Endodermal cell (in vitro differentiated cells): ENCODE measurements around the gene APOBEC3C. TPM values are rescaled to one million over a fixed set of nuclear protein-coding genes. Genes with fewer than 3 reads are reported as not detected.
A peak's percentile ranks its signal among the peaks of the same experiment; 100 is the strongest.
"Not testable (repeated sequence)": the region's sequence is repeated elsewhere in the genome, so short reads cannot be mapped to it uniquely, and the experiment has no call there.

ENCODE experiments used
- DNase-seq: peaks from one replicate; pipeline ENCODE4 v3.0.0-alpha.2; 2017
- H3K27ac ChIP-seq: 2 replicates; pipeline ENCODE4 v1.5.1; 2013; ENCODE audit warnings: mild to moderate bottlenecking, low read depth, low read length, moderate library complexity
- H3K27me3 ChIP-seq: 2 replicates; pipeline ENCODE4 v1.6.1; 2013; ENCODE audit warnings: mild to moderate bottlenecking, low read length, moderate library complexity; ENCODE audit not compliant: insufficient read depth, control insufficient read depth, poor library complexity, severe bottlenecking
- H3K36me3 ChIP-seq: 2 replicates; pipeline ENCODE4 v1.7.0; 2013; ENCODE audit warnings: mild to moderate bottlenecking, low read length, moderate library complexity; ENCODE audit not compliant: control insufficient read depth, insufficient read depth
- H3K4me1 ChIP-seq: one replicate; pipeline ENCODE4 v1.7.0; 2013; ENCODE audit warnings: low read length; ENCODE audit not compliant: control insufficient read depth, insufficient read depth
- H3K4me3 ChIP-seq: 2 replicates; pipeline ENCODE4 v1.5.1; 2013; ENCODE audit warnings: mild to moderate bottlenecking, low read length, moderate library complexity
- H3K9ac ChIP-seq: 2 replicates; pipeline ENCODE4 v1.6.1; 2013; ENCODE audit warnings: mild to moderate bottlenecking, low read length, moderate library complexity; ENCODE audit not compliant: poor library complexity, severe bottlenecking; ENCODE audit errors: extremely low read depth
- H3K9me3 ChIP-seq: 2 replicates; pipeline ENCODE4 v1.6.1; 2013; ENCODE audit warnings: mild to moderate bottlenecking, low read length, moderate library complexity; ENCODE audit not compliant: control insufficient read depth
- H3K27ac Mint-ChIP-seq: 2 replicates; pipeline ENCODE4 v1.8.0; 2020; ENCODE audit warnings: mixed read lengths
- H3K27me3 Mint-ChIP-seq: 2 replicates; pipeline ENCODE4 v1.8.0; 2021; ENCODE audit warnings: mild to moderate bottlenecking, mixed read lengths; ENCODE audit not compliant: insufficient read depth
- H3K36me3 Mint-ChIP-seq: 2 replicates; pipeline ENCODE4 v1.8.0; 2020; ENCODE audit warnings: low read depth, mixed read lengths
- H3K4me1 Mint-ChIP-seq: 2 replicates; pipeline ENCODE4 v1.8.0; 2020; ENCODE audit warnings: mixed read lengths
- H3K4me3 Mint-ChIP-seq: 2 replicates; pipeline ENCODE4 v1.8.0; 2020; ENCODE audit warnings: mild to moderate bottlenecking, moderate library complexity, mixed read lengths
- H3K9me3 Mint-ChIP-seq: 2 replicates; pipeline ENCODE4 v1.8.0; 2020; ENCODE audit warnings: mild to moderate bottlenecking, mixed read lengths
- CTCF ChIP-seq: fragments of 200-600 bp; sonication (generic); conservative IDR thresholded peaks from 2 replicates; pipeline ENCODE4 v1.5.0; 2021; ENCODE audit warnings: antibody characterized with exemption, mild to moderate bottlenecking
- WGBS, 2 experiments: methylation state at CpG; one replicate each; pipeline versions ENCODE4 v1.1.5 to v1.1.7; 2013; ENCODE audit warnings: missing lambda C conversion rate in 2 of 2, mixed read lengths in 1 of 2; ENCODE audit not compliant: insufficient coverage in 1 of 2, insufficient read length in 1 of 2; 5-methylcytosine and 5-hydroxymethylcytosine counted together
- total RNA-seq, 2 donors: library from RNA; stranded (reverse); fragmentation: NEBNext Ultra II Directional in 1 of 2; extraction: Animal tissue kit (Norgen Biotek cat#: 25700) in 1 of 2; gene quantifications; 2 replicates in 1 of 2; 3 replicates in 1 of 2; pipeline ENCODE4 v1.2.1, GENCODE V29; 2021

Gene APOBEC3C
- total RNA-seq, 2 donors from 2014 or later = 26.1 to 27.4 TPM

DNA sequence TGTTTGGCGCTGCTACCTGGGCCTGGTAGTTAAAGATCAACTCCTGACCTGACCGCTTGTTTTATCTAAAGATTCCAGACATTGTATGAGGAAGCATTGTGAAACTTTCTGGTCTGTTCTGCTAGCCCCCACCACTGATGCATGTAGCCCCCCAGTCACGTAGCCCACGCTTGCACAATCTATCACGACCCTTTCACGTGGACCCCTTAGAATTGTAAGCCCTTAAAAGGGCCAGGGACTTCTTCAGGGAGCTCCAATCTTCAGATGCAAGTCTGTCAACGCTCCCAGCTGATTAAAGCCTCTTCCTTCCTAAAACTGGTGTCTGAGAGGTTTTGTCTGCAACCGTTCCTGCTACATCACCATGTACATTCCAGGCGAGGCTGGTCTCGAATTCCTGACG, 41.6 kb downstream of the APOBEC3C start:
- Histone ChIP-seq H3K4me3 (peak overlapping the region; percentile 13), H3K9me3 (peaks cover 26% of the 10 kb centered on the region), H3K9ac (no peak overlapping the region), H3K27ac (no peak overlapping the region), H3K4me1 (no peaks in the 10 kb centered on the region), H3K27me3 (no peaks in the 10 kb centered on the region), H3K36me3 (no peaks in the 10 kb centered on the region)
- no peak overlapping the region for H3K4me3 Mint-ChIP-seq
- H3K4me1 Mint-ChIP-seq = peaks cover 4% of the 10 kb centered on the region
- 96 to 97% methylated on average over 11 of the region's 11 CpGs for WGBS, 2 experiments
- no peak for DNase-seq
- peaks cover 4% of the 10 kb centered on the region for H3K9me3 Mint-ChIP-seq
- no peak overlapping the region for H3K27ac Mint-ChIP-seq
- no peak for TF ChIP-seq CTCF
- H3K27me3 Mint-ChIP-seq = peaks cover 4% of the 10 kb centered on the region
- H3K36me3 Mint-ChIP-seq = peaks cover 5% of the 10 kb centered on the region

GRCh38 chr22:39061290-39061689, 47.2 kb downstream of the APOBEC3C start:
- H3K27ac Mint-ChIP-seq, H3K9me3 Mint-ChIP-seq, H3K27me3 Mint-ChIP-seq, H3K9me3 ChIP-seq, H3K4me3 ChIP-seq, H3K36me3 ChIP-seq, DNase-seq, H3K27me3 ChIP-seq, H3K4me1 ChIP-seq, H3K9ac ChIP-seq, H3K27ac ChIP-seq, H3K4me3 Mint-ChIP-seq, H3K4me1 Mint-ChIP-seq, H3K36me3 Mint-ChIP-seq: not testable (repeated sequence)
- WGBS, 2 experiments = 58 to 75% methylated on average over 3 to 6 of the region's 6 CpGs

DNA sequence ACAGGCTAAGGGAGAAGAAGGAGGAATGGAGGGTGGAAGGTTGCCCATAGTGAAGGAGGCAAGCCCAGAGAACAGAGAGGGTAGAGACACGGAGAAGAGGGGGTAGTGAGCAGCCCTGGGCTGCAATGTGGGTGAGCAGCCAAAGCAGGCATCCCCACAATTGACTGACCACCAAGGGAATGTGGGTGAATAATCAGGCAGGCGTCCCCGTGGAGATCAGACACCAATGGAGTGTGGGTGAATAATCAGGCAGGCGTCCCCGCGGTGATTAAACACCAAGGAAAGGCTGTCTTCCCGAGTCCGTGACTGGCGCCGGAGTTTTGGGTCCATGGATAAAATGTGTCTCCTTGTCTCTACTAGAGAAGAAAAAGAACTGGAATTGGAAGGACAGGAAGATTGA, 47.9 kb downstream of the APOBEC3C start:
- H3K4me1 Mint-ChIP-seq, H3K4me3 Mint-ChIP-seq, H3K36me3 ChIP-seq, H3K4me3 ChIP-seq, H3K9me3 ChIP-seq, H3K27me3 ChIP-seq, H3K27me3 Mint-ChIP-seq, H3K27ac Mint-ChIP-seq, H3K27ac ChIP-seq, H3K9me3 Mint-ChIP-seq, H3K36me3 Mint-ChIP-seq, DNase-seq, H3K9ac ChIP-seq, H3K4me1 ChIP-seq: not testable (repeated sequence)
- WGBS, 2 experiments = 88 to 92% methylated on average over 9 to 10 of the region's 10 CpGs

- H3K36me3 ChIP-seq, H3K27ac ChIP-seq, H3K9me3 Mint-ChIP-seq, H3K9me3 ChIP-seq, H3K36me3 Mint-ChIP-seq, H3K27me3 ChIP-seq, H3K27ac Mint-ChIP-seq, H3K4me3 ChIP-seq, H3K4me3 Mint-ChIP-seq, H3K4me1 ChIP-seq, H3K27me3 Mint-ChIP-seq, H3K4me1 Mint-ChIP-seq, H3K9ac ChIP-seq, DNase-seq: not testable (repeated sequence)
- WGBS, 2 experiments = 92 to 100% methylated on average over 3 to 8 of the region's 8 CpGs
These were observed 49.8 kb downstream of the APOBEC3C start for GRCh38 chr22:39063904-39064303.

GRCh38 chr22:39066442-39067276, 52.6 kb downstream of the APOBEC3C start:
- not testable (repeated sequence) for H3K4me1 ChIP-seq, H3K27me3 Mint-ChIP-seq, H3K36me3 ChIP-seq, H3K4me3 Mint-ChIP-seq, H3K9me3 Mint-ChIP-seq, H3K27ac ChIP-seq, H3K4me1 Mint-ChIP-seq, H3K4me3 ChIP-seq, H3K36me3 Mint-ChIP-seq, DNase-seq, H3K27ac Mint-ChIP-seq, H3K27me3 ChIP-seq, H3K9me3 ChIP-seq, H3K9ac ChIP-seq
- 93 to 100% methylated on average over 2 to 9 of the region's 9 CpGs for WGBS, 2 experiments
